Trophoblast cell (in vitro differentiated cells and primary cell): ENCODE results near the gene MMAB.
A peak's percentile ranks its signal among the peaks of the same experiment; 100 is the strongest.

ENCODE experiments used
- DNase-seq, 2 donors: peaks; one replicate each; pipeline ENCODE4 v3.0.0-alpha.2; 2016
- H2AFZ ChIP-seq: 2 replicates; pipeline ENCODE4 v1.6.1; 2013; ENCODE audit warnings: low read length, moderate library complexity, mild to moderate bottlenecking; ENCODE audit not compliant: insufficient read depth, poor library complexity
- H2AK5ac ChIP-seq: 2 replicates; pipeline ENCODE4 v1.6.1; 2013; ENCODE audit warnings: mild to moderate bottlenecking, low read length
- H2BK120ac ChIP-seq: 2 replicates; pipeline ENCODE4 v1.6.1; 2013; ENCODE audit warnings: low read length, mild to moderate bottlenecking, moderate library complexity; ENCODE audit not compliant: insufficient read depth, poor library complexity
- H2BK12ac ChIP-seq: 2 replicates; pipeline ENCODE4 v1.6.1; 2013; ENCODE audit warnings: mild to moderate bottlenecking, low read length, moderate library complexity
- H2BK5ac ChIP-seq: 2 replicates; pipeline ENCODE4 v1.6.1; 2013; ENCODE audit warnings: low read length, low read depth, moderate library complexity, mild to moderate bottlenecking; ENCODE audit not compliant: poor library complexity
- H3K14ac ChIP-seq: 2 replicates; pipeline ENCODE4 v1.6.1; 2013; ENCODE audit warnings: mild to moderate bottlenecking, low read length
- H3K18ac ChIP-seq: 2 replicates; pipeline ENCODE4 v1.6.1; 2013; ENCODE audit warnings: mild to moderate bottlenecking, low read length
- H3K23ac ChIP-seq: 2 replicates; pipeline ENCODE4 v1.6.1; 2013; ENCODE audit warnings: low read length
- H3K27ac ChIP-seq: 2 replicates; pipeline ENCODE4 v1.5.1; 2013; ENCODE audit warnings: low read depth, mild to moderate bottlenecking, inconsistent platforms, low read length, moderate library complexity
- H3K27me3 ChIP-seq: 2 replicates; pipeline ENCODE4 v1.6.1; 2013; ENCODE audit warnings: inconsistent platforms, mild to moderate bottlenecking, low read length, moderate library complexity; ENCODE audit not compliant: insufficient read depth
- H3K36me3 ChIP-seq, 2 experiments: 1 replicate in 1 of 2; 2 replicates in 1 of 2; pipeline ENCODE4 v1.6.1; 2013; ENCODE audit warnings: low read length in 2 of 2, mild to moderate bottlenecking in 2 of 2, moderate library complexity in 1 of 2; ENCODE audit not compliant: insufficient read depth in 2 of 2, control insufficient read depth in 1 of 2
- H3K4ac ChIP-seq: 2 replicates; pipeline ENCODE4 v1.6.1; 2013; ENCODE audit warnings: low read depth, mild to moderate bottlenecking, low read length, moderate library complexity
- H3K4me1 ChIP-seq, 2 experiments: 1 replicate in 1 of 2; 2 replicates in 1 of 2; pipeline ENCODE4 v1.6.1; 2013; ENCODE audit warnings: low read length in 2 of 2, mild to moderate bottlenecking in 2 of 2, moderate library complexity in 1 of 2; ENCODE audit not compliant: insufficient read depth in 2 of 2, control insufficient read depth in 1 of 2
- H3K4me2 ChIP-seq: 2 replicates; pipeline ENCODE4 v1.6.1; 2013; ENCODE audit warnings: inconsistent platforms, mild to moderate bottlenecking, low read length, moderate library complexity
- H3K4me3 ChIP-seq: 2 replicates; pipeline ENCODE4 v1.5.1; 2013; ENCODE audit warnings: mild to moderate bottlenecking, low read depth, low read length, inconsistent platforms
- H3K79me1 ChIP-seq: one replicate; pipeline ENCODE4 v1.6.1; 2013; ENCODE audit warnings: low read length
- H3K79me2 ChIP-seq: 2 replicates; pipeline ENCODE4 v1.6.1; 2013; ENCODE audit warnings: low read length, mild to moderate bottlenecking; ENCODE audit not compliant: control insufficient read depth, insufficient read depth, poor library complexity
- H3K9ac ChIP-seq: 2 replicates; pipeline ENCODE4 v1.6.1; 2013; ENCODE audit warnings: mild to moderate bottlenecking, low read length
- H3K9me3 ChIP-seq: 2 replicates; pipeline ENCODE4 v1.6.1; 2013; ENCODE audit warnings: low read depth, mild to moderate bottlenecking, control low read depth, inconsistent platforms, low read length; ENCODE audit not compliant: insufficient read depth
- H4K12ac ChIP-seq: 2 replicates; pipeline ENCODE4 v1.6.1; 2013; ENCODE audit warnings: low read depth, mild to moderate bottlenecking, low read length, moderate library complexity
- H4K8ac ChIP-seq: 2 replicates; pipeline ENCODE4 v1.6.1; 2013; ENCODE audit warnings: low read depth, mild to moderate bottlenecking, low read length, moderate library complexity
- H4K91ac ChIP-seq: one replicate; pipeline ENCODE4 v1.6.1; 2013; ENCODE audit warnings: low read depth, mild to moderate bottlenecking, low read length, moderate library complexity
- WGBS: extraction: QIAGEN DNeasy Blood & Tissue Kit; methylation state at CpG from one replicate; pipeline ENCODE4 v1.1.7; 2013; ENCODE audit warnings: missing lambda C conversion rate; ENCODE audit not compliant: insufficient read length, insufficient coverage; ENCODE audit errors: extremely low coverage; 5-methylcytosine and 5-hydroxymethylcytosine counted together

MMAB gene

DNA sequence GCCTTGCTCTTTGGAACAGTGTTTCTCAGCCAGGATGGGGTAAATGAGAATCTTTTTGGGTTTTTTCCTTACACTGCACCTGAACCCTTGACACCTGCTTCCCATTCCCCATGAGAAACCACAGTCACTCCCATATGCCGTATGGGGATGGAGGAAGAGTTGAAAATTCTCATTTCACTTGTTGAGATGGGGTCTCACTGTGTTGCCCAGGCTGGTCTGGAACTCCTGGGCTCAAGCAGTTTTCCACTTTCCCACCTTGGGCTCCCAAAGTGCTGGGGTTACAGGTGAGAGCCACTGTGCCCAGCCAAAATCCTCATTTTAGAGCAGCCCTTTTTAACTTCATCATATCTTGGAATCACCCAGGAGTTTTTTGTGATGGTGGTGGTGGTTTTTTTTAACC lies 4.0 kb upstream of the MMAB start:
- no peaks in the 10 kb centered on the region for H3K9me3 ChIP-seq
- H3K79me2 ChIP-seq: peaks cover 5% of the 10 kb centered on the region
- H3K4me3 ChIP-seq: no peak overlapping the region
- no CpG with 5 or more reads among the region's 1 CpG for WGBS
- H3K18ac ChIP-seq: no peak overlapping the region
- H3K27me3 ChIP-seq: no peaks in the 10 kb centered on the region
- no peak overlapping the region for H2AK5ac ChIP-seq
- H3K4ac ChIP-seq: no peak overlapping the region
- DNase-seq: no peak
- H2BK120ac ChIP-seq: no peak overlapping the region
- H4K12ac ChIP-seq: no peak overlapping the region
- H3K23ac ChIP-seq: no peak overlapping the region
- H3K36me3 ChIP-seq: peaks cover 44 to 53% of the 10 kb centered on the region in 2 experiments
- peaks cover 8 to 16% of the 10 kb centered on the region in 2 experiments for H3K4me1 ChIP-seq
- H3K14ac ChIP-seq: no peak overlapping the region
- H3K27ac ChIP-seq: no peak overlapping the region
- no peak overlapping the region for H2BK5ac ChIP-seq
- no peak overlapping the region for H3K4me2 ChIP-seq
- H3K79me1 ChIP-seq: peaks cover 8% of the 10 kb centered on the region
- H2BK12ac ChIP-seq: no peak overlapping the region
- H4K91ac ChIP-seq: no peak overlapping the region
- no peak overlapping the region for H3K9ac ChIP-seq
- H2AFZ ChIP-seq: no peak overlapping the region
- no peak overlapping the region for H4K8ac ChIP-seq

DNA sequence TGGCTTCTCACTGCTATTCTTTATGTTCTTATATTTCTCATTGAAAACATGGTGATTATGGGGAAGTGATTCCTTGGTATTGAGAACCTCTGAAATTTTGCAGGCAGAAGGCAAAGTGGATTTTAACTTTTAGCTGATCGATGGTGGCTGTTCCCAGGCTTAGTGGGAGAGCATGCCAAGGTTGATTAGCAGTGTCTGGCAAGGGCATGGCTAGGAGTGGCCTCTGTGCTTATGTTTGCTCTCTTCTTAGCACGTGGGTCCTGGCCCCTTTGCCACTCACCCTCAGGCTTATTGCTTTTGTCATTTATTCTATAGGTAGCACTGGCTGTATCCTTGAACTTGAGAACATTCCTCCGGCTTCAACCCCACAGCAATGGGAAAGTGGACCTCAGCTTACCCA lies 2.4 kb upstream of the MMAB start:
- Histone ChIP-seq H3K9ac (no peak overlapping the region), H3K36me3 (peaks cover 35 to 41% of the 10 kb centered on the region in 2 experiments), H3K18ac (no peak overlapping the region), H2AFZ (no peak overlapping the region), H3K9me3 (no peaks in the 10 kb centered on the region), H3K4me1 (peaks cover 5 to 12% of the 10 kb centered on the region in 2 experiments), H3K27ac (no peak overlapping the region), H3K14ac (no peak overlapping the region), H3K27me3 (no peaks in the 10 kb centered on the region), H2BK120ac (no peak overlapping the region), H3K79me2 (peaks cover 5% of the 10 kb centered on the region), H3K79me1 (peaks cover 8% of the 10 kb centered on the region), H3K4me3 (no peak overlapping the region), H3K4ac (no peak overlapping the region), H4K8ac (no peak overlapping the region), H4K12ac (no peak overlapping the region), H2AK5ac (no peak overlapping the region), H4K91ac (no peak overlapping the region), H3K4me2 (no peak overlapping the region), H2BK5ac (no peak overlapping the region), H3K23ac (no peak overlapping the region), H2BK12ac (no peak overlapping the region)
- DNase-seq: no peak
- WGBS: no CpG with 5 or more reads among the region's 3 CpGs

DNA sequence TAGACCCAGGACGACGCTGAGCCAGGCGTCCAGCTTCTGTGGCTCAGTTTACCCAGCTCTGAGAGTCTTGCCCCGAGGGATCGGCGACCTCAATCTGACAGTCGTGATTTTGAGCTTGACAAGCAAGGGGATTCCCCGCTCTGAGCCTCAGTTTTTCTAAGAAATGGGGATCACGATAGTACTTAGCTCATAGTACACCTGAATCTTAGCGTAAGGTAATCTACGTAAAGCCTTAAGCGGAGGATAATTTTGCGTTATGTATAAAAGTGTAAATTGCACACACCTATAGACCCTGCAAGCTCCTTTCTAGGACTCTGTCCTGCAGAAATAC lies 575 bp upstream of the MMAB start:
- WGBS: no CpG with 5 or more reads among the region's 13 CpGs
- Histone ChIP-seq H3K27ac (peak overlapping the region; percentile 31), H3K18ac (peak overlapping the region; percentile 87), H4K8ac (peak overlapping the region; percentile 57), H3K4me2 (peak overlapping the region; percentile 77), H3K4me3 (peak overlapping the region; percentile 90), H4K12ac (peak overlapping the region; percentile 78), H3K4ac (peak overlapping the region; percentile 49), H3K9me3 (no peaks in the 10 kb centered on the region), H2AFZ (peak overlapping the region; percentile 85), H3K79me2 (peaks cover 5% of the 10 kb centered on the region), H2BK120ac (peak overlapping the region; percentile 88), H3K36me3 (peaks cover 23 to 30% of the 10 kb centered on the region in 2 experiments), H2AK5ac (peak overlapping the region; percentile 60), H3K27me3 (no peaks in the 10 kb centered on the region), H2BK12ac (no peak overlapping the region), H2BK5ac (peak overlapping the region; percentile 83), H4K91ac (peak overlapping the region; percentile 88), H3K14ac (peak overlapping the region; percentile 92), H3K79me1 (peaks cover 8% of the 10 kb centered on the region), H3K23ac (no peak overlapping the region), H3K9ac (peak overlapping the region; percentile 90), H3K4me1 (peaks cover 5 to 12% of the 10 kb centered on the region in 2 experiments)
- DNase-seq: peak in 1 of 2 donors; percentile 21

DNA sequence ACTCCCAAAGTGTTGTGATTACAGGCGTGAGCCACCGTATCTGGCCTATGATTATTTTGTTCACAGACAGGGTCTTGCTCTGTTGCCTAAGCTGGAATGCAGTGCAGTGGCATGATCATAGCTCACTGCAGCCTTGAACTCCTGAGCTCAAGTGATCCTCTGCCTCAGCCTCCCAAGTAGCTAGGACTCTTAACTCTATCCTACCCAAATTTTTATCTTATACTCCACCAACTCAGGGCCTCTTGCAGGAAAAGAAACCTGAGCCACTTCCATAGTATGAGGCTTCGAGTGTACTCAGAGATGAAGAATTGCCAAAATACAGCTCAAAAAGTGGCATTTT lies 828 bp downstream of the MMAB start:
- Histone ChIP-seq H3K36me3 (peaks cover 21 to 25% of the 10 kb centered on the region in 2 experiments), H3K14ac (no peak overlapping the region), H2BK5ac (no peak overlapping the region), H2AK5ac (no peak overlapping the region), H2BK12ac (no peak overlapping the region), H3K4me1 (peaks cover 5 to 12% of the 10 kb centered on the region in 2 experiments), H3K9ac (no peak overlapping the region), H3K27ac (no peak overlapping the region), H3K79me1 (peaks cover 8% of the 10 kb centered on the region), H2AFZ (no peak overlapping the region), H3K23ac (no peak overlapping the region), H3K27me3 (no peaks in the 10 kb centered on the region), H3K4me2 (peak overlapping the region; percentile 80), H3K9me3 (no peaks in the 10 kb centered on the region), H4K8ac (no peak overlapping the region), H4K91ac (no peak overlapping the region), H2BK120ac (no peak overlapping the region), H4K12ac (no peak overlapping the region), H3K79me2 (peaks cover 5% of the 10 kb centered on the region), H3K18ac (no peak overlapping the region), H3K4me3 (no peak overlapping the region), H3K4ac (no peak overlapping the region)
- no peak for DNase-seq
- WGBS: no CpG with 5 or more reads among the region's 3 CpGs
